Naive thymus-derived CD4-positive, alpha-beta T cell (primary cell): Measurements from ENCODE around the gene GRAMD1B. TPM values are rescaled to one million over a fixed set of nuclear protein-coding genes. Genes with fewer than 3 reads are reported as not detected.

Source experiments
- ATAC-seq: fragments of 150-1000 bp; cut with Tn5 transposase; 2 replicates; pipeline ENCODE4 v1.10.0; 2021; ENCODE audit warnings: mild to moderate bottlenecking, moderate library complexity
- CTCF ChIA-PET: fragments of 350-600 bp; sonication (Branson Sonifier 250); formaldehyde crosslinking; loops from one replicate; lab custom pipeline; 2021; ENCODE audit warnings: antibody characterized with exemption; lab: Charles Lee
- POLR2A ChIA-PET: fragments of 350-600 bp; sonication (Branson Sonifier 250); formaldehyde crosslinking; loops from one replicate; lab custom pipeline; 2021; ENCODE audit warnings: antibody characterized with exemption, inconsistent platforms; lab: Charles Lee
- DNase-seq, 9 donors: peaks; one replicate each; pipeline versions ENCODE4 v3.0.0 to v3.0.0-alpha.2; 2020 to 2022; ENCODE audit warnings: mixed read lengths in 1 of 9
- H3K27ac ChIP-seq: one replicate; pipeline ENCODE4 v1.7.0; 2013; ENCODE audit warnings: mild to moderate bottlenecking, low read depth, low read length, moderate library complexity
- H3K27me3 ChIP-seq, 2 donors: one replicate each; pipeline ENCODE4 v1.7.0; 2013; ENCODE audit warnings: low read length in 2 of 2, mild to moderate bottlenecking in 2 of 2, moderate library complexity in 2 of 2; ENCODE audit not compliant: control insufficient read depth in 2 of 2, insufficient read depth in 2 of 2
- H3K36me3 ChIP-seq, 3 experiments: 1 replicate in 2 of 3; 2 replicates in 1 of 3; pipeline ENCODE4 v1.7.0; 2013; ENCODE audit warnings: low read length in 3 of 3, mild to moderate bottlenecking in 3 of 3, moderate library complexity in 1 of 3; ENCODE audit not compliant: insufficient read depth in 3 of 3, control insufficient read depth in 2 of 3
- H3K4me1 ChIP-seq, 2 donors: one replicate each; pipeline ENCODE4 v1.7.0; 2013; ENCODE audit warnings: low read length in 2 of 2, mild to moderate bottlenecking in 2 of 2, moderate library complexity in 1 of 2; ENCODE audit not compliant: control insufficient read depth in 2 of 2, insufficient read depth in 2 of 2
- H3K4me3 ChIP-seq: 2 replicates; pipeline ENCODE4 v1.7.0; 2013; ENCODE audit warnings: mild to moderate bottlenecking, low read length
- H3K9me3 ChIP-seq, 3 experiments: 1 replicate in 2 of 3; 2 replicates in 1 of 3; pipeline ENCODE4 v1.7.0; 2013; ENCODE audit warnings: low read length in 3 of 3; ENCODE audit not compliant: control insufficient read depth in 2 of 3
- H3K27ac Mint-ChIP-seq, 9 donors: one replicate each; pipeline ENCODE4 v1.8.0; 2020 to 2022; ENCODE audit warnings: mixed read lengths in 9 of 9, mild to moderate bottlenecking in 8 of 9, moderate library complexity in 5 of 9, inconsistent platforms in 2 of 9
- H3K27me3 Mint-ChIP-seq, 5 donors: one replicate each; pipeline ENCODE4 v1.8.0; 2021 to 2022; ENCODE audit warnings: mixed read lengths in 5 of 5, mild to moderate bottlenecking in 1 of 5
- H3K36me3 Mint-ChIP-seq, 5 donors: one replicate each; pipeline ENCODE4 v1.8.0; 2020 to 2022; ENCODE audit warnings: mixed read lengths in 5 of 5, mild to moderate bottlenecking in 3 of 5, inconsistent platforms in 1 of 5
- H3K4me1 Mint-ChIP-seq, 7 donors: one replicate each; pipeline ENCODE4 v1.8.0; 2020 to 2022; ENCODE audit warnings: mixed read lengths in 7 of 7, mild to moderate bottlenecking in 3 of 7, inconsistent platforms in 1 of 7
- H3K4me3 Mint-ChIP-seq, 10 donors: one replicate each; pipeline ENCODE4 v1.8.0; 2020 to 2022; ENCODE audit warnings: mild to moderate bottlenecking in 10 of 10, mixed read lengths in 10 of 10, moderate library complexity in 6 of 10, inconsistent platforms in 2 of 10
- H3K9me3 Mint-ChIP-seq, 11 donors: one replicate each; pipeline ENCODE4 v1.8.0; 2020 to 2022; ENCODE audit warnings: mixed read lengths in 11 of 11, mild to moderate bottlenecking in 4 of 11, inconsistent platforms in 1 of 11, moderate library complexity in 1 of 11
- intact Hi-C, 2 donors: fragments of 100-400 bp; cut with micrococcal nuclease; formaldehyde crosslinking; loops; one replicate each; pipeline ENCODE4 v1.15.1; 2023
- polyA plus RNA-seq, 2 donors: library from polyadenylated mRNA; unstranded; fragments of 300-500 nt; fragmentation: Illumina TruSeq; gene quantifications; one replicate each; pipeline ENCODE4 v1.2.3, GENCODE V29; 2021
- total RNA-seq, 6 experiments: library from RNA in 5 of 6; stranded (reverse) in 5 of 6; gene quantifications; 1 replicate in 5 of 6; 2 replicates in 1 of 6; pipeline ENCODE4 v1.2.3 and lab custom pipeline; 2021 to 2026

GRAMD1B gene
- total and polyA plus RNA-seq, 7 experiments from 2014 or later, result 1.7 to 88.9 (median 10.0) TPM

DNA sequence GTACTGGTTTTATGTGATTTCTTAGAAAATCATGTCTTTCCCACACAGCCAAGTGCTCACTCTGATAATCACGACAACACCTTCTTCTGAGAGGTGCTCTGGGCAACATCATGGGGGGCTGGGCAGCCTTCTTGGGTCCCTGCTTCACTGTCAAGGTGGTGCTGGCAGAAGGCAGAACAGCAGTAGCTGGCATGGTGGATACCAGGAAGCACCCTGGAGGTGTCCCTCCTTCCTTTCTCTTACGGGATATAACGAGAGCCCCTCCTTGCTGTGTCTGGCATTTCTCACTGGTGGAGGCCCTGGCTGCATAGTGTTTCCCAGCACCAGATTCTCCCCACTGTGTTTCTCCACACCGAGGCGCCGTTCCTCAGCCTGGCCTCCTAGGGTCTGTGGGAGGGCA, 163.5 kb downstream of the GRAMD1B start:
- no peaks in the 10 kb centered on the region for H3K36me3 ChIP-seq
- CTCF ChIA-PET, result no interaction called here
- no peak overlapping the region for H3K4me3 ChIP-seq

DNA sequence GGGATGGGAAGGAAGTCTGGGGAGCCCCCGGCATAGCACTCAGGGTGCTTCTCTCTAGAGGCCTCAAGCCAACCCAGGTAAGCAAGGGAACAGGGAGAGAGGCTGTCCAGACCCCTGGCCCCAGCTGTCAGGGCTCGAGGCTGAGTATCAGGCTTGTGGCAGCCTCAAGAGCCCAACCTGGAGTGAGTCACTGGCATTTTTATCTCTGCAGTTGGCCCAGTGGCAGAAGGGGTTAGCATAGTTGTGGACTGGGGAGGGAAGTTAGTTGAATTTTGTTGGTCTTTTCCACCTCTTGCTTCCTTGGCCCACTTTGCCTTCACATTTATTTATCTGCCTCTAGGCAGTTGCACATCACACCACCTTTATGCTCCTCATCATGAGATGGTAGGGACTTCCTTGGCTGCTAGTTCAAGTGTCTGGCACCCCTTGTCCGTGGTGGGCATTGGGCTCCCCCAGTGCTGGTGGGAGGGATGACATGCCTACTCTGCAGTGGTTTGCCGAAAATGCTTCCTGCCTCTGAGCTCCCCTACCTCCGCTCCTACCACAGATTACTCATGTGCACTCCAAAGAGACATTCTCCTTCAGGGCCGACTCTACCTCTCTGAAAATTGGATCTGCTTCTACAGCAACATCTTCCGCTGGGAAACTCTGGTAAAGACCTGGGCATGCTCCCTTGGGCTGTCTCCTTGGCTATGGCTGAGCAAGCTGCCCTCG, 164.3 kb downstream of the GRAMD1B start:
- intact Hi-C loops, result no loop called here
- ATAC-seq (no peak), DNase-seq (no peak)
- H3K27me3 Mint-ChIP-seq, result no peaks in the 10 kb centered on the region
- Histone ChIP-seq H3K27me3 (no peaks in the 10 kb centered on the region), H3K36me3 (no peaks in the 10 kb centered on the region), H3K9me3 (no peaks in the 10 kb centered on the region), H3K27ac (no peak overlapping the region), H3K4me3 (no peak overlapping the region), H3K4me1 (no peaks in the 10 kb centered on the region)
- H3K9me3 Mint-ChIP-seq, result no peaks in the 10 kb centered on the region
- CTCF ChIA-PET, result no interaction called here
- H3K4me3 Mint-ChIP-seq, result no peak overlapping the region
- H3K4me1 Mint-ChIP-seq, result no peaks in the 10 kb centered on the region
- no peak overlapping the region for H3K27ac Mint-ChIP-seq
- peaks cover 0 to 28% (median 17%) of the 10 kb centered on the region in 5 donors for H3K36me3 Mint-ChIP-seq
- POLR2A ChIA-PET, result no interaction called here

More for the DNA sequence above, 163.5 kb downstream of the GRAMD1B start:
- Mint-ChIP-seq H3K36me3 (peaks cover 0 to 25% (median 14%) of the 10 kb centered on the region in 5 donors), H3K27ac (no peak overlapping the region), H3K27me3 (no peaks in the 10 kb centered on the region), H3K4me1 (no peaks in the 10 kb centered on the region), H3K4me3 (no peak overlapping the region), H3K9me3 (no peaks in the 10 kb centered on the region)
- no peak for DNase-seq
- Histone ChIP-seq H3K27ac (no peak overlapping the region), H3K4me1 (no peaks in the 10 kb centered on the region), H3K9me3 (no peaks in the 10 kb centered on the region), H3K27me3 (no peaks in the 10 kb centered on the region)
- intact Hi-C loops, result no loop called here
- no peak for ATAC-seq
- POLR2A ChIA-PET, result no interaction called here

DNA sequence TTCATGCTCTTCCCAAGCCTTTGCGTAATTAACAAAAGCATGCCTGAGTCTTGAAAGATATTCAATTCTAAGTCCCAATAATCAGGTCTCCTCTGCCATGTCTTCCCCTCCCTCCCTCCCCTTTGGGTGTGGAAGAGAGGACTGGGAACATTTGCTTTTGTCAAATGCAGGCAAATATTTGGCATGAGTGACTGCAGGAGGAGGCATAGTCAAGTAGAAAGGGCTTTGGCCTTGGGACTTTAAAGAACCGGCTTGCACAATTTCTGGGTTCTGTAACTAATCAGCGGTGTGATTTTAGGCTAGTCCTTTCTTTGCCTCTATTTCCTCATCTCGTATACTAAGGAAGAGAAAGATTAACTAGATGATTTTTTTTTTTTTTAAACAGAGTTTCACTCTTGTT, 164.9 kb downstream of the GRAMD1B start:
- POLR2A ChIA-PET, result no interaction called here
- H3K4me1 Mint-ChIP-seq, result no peaks in the 10 kb centered on the region

DNA sequence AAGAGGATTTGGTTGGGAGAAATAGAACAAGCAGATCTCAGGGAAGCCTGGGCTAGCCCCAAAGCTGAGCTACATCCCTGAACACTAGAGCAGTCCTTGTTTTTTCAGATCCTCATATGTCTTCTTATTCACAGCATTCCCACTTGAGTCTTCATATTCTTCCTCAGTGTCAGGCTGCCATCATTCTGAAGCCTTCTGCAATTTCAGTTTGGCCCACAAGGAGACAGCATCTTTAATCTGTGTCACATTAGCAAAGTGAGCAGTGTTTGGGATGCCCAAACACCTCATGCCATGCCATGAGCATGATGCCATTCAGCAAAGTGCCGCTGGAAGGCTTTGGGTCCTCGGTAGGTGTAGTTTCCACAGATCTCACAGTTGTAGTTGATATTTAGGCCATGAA, 167.8 kb downstream of the GRAMD1B start:
- no peaks in the 10 kb centered on the region for H3K9me3 ChIP-seq
- ATAC-seq, result no peak
- H3K4me1 Mint-ChIP-seq, result peaks cover 0 to 1% (median 0%) of the 10 kb centered on the region in 7 donors
- peaks cover 0 to 38% (median 16%) of the 10 kb centered on the region in 5 donors for H3K36me3 Mint-ChIP-seq
- H3K9me3 Mint-ChIP-seq, result no peaks in the 10 kb centered on the region
- no peak overlapping the region for H3K27ac Mint-ChIP-seq
- no peaks in the 10 kb centered on the region for H3K27me3 ChIP-seq
- no peak overlapping the region for H3K27ac ChIP-seq
- no peaks in the 10 kb centered on the region for H3K27me3 Mint-ChIP-seq
- intact Hi-C loops, result no loop called here
- H3K4me3 Mint-ChIP-seq, result no peak overlapping the region
- DNase-seq, result no peak
- no peaks in the 10 kb centered on the region for H3K36me3 ChIP-seq
- no peak overlapping the region for H3K4me3 ChIP-seq
- ChIA-PET CTCF (no interaction called here), POLR2A (no interaction called here)
- no peaks in the 10 kb centered on the region for H3K4me1 ChIP-seq

More for the DNA sequence above, 164.9 kb downstream of the GRAMD1B start:
- no peak overlapping the region for H3K4me3 ChIP-seq
- no peak for DNase-seq
- H3K9me3 Mint-ChIP-seq, result no peaks in the 10 kb centered on the region
- no peak overlapping the region for H3K27ac Mint-ChIP-seq
- CTCF ChIA-PET, result interaction anchor here (1.0 kb wide), 1 partner anchor 15 kb away, joined by 3 read pairs; no protein-coding TSS in a partner anchor
- no peak for ATAC-seq
- H3K36me3 Mint-ChIP-seq, result peaks cover 0 to 32% (median 17%) of the 10 kb centered on the region in 5 donors
- no peaks in the 10 kb centered on the region for H3K4me1 ChIP-seq
- H3K36me3 ChIP-seq, result no peaks in the 10 kb centered on the region
- no peaks in the 10 kb centered on the region for H3K27me3 ChIP-seq
- H3K27me3 Mint-ChIP-seq, result no peaks in the 10 kb centered on the region
- no peak overlapping the region for H3K27ac ChIP-seq
- H3K4me3 Mint-ChIP-seq, result no peak overlapping the region
- intact Hi-C loops, result no loop called here
- H3K9me3 ChIP-seq, result no peaks in the 10 kb centered on the region

DNA sequence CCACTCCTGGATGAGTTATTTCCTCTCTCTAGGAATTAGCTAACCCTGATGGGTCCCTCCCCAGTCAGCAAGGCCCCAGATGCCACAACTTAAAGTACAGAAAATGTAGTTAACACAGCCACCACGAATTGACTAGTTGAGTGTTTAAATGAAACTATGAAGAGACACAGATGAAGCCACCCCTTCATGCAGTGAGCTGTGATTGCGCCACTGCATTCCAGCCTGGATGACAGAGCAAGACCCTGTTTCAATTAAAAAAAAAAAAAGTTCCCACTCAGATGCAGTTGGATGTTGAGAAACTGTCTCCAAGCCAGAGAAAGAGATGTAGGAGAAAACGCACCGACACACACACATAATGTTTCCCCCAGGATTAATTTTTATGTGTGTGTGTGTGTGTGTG, 171.1 kb downstream of the GRAMD1B start:
- no peak for ATAC-seq
- peaks cover 10 to 48% (median 15%) of the 10 kb centered on the region in 5 donors for H3K36me3 Mint-ChIP-seq
- no peaks in the 10 kb centered on the region for H3K36me3 ChIP-seq
- intact Hi-C loops, result no loop called here
- H3K4me1 Mint-ChIP-seq, result peaks cover 0 to 1% (median 0%) of the 10 kb centered on the region in 7 donors
- H3K27ac ChIP-seq, result no peak overlapping the region
- ChIA-PET POLR2A (no interaction called here), CTCF (no interaction called here)
- DNase-seq, result no peak
- no peaks in the 10 kb centered on the region for H3K9me3 Mint-ChIP-seq
- H3K27me3 Mint-ChIP-seq, result no peaks in the 10 kb centered on the region
- H3K27me3 ChIP-seq, result no peaks in the 10 kb centered on the region
- no peak overlapping the region for H3K4me3 Mint-ChIP-seq
- no peaks in the 10 kb centered on the region for H3K9me3 ChIP-seq
- no peaks in the 10 kb centered on the region for H3K4me1 ChIP-seq
- H3K4me3 ChIP-seq, result no peak overlapping the region
- no peak overlapping the region for H3K27ac Mint-ChIP-seq

DNA sequence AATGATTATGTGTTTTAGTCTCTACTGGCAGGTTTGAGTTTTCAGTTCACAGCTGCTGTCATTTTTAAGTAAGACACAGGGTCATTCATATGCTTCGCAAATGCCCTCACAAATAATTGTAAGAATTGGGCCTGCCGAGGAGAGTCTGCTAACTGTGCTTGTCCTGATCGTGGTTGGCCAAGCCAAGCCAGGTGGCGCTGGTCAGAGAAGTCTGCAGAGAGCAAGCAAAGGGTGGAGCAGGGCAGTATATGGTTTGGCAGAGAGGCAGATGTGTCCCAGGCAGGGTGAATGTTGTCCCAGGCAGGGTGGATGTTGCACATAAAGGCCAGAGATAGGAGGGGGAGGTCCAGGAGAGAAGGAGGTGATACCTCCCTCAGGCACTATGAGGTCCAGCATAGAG, 171.7 kb downstream of the GRAMD1B start:
- ATAC-seq (no peak), DNase-seq (no peak)
- H3K27me3 Mint-ChIP-seq, result no peaks in the 10 kb centered on the region
- H3K4me3 Mint-ChIP-seq, result no peak overlapping the region
- peaks cover 0 to 1% (median 0%) of the 10 kb centered on the region in 7 donors for H3K4me1 Mint-ChIP-seq
- POLR2A ChIA-PET, result no interaction called here
- H3K27ac ChIP-seq, result no peak overlapping the region
- H3K27ac Mint-ChIP-seq, result no peak overlapping the region
- CTCF ChIA-PET, result no interaction called here
- H3K36me3 Mint-ChIP-seq, result peaks cover 10 to 50% (median 17%) of the 10 kb centered on the region in 5 donors
- H3K4me3 ChIP-seq, result no peak overlapping the region
- no peaks in the 10 kb centered on the region for H3K9me3 ChIP-seq
- no peaks in the 10 kb centered on the region for H3K36me3 ChIP-seq
- H3K4me1 ChIP-seq, result no peaks in the 10 kb centered on the region
- H3K27me3 ChIP-seq, result no peaks in the 10 kb centered on the region
- intact Hi-C loops, result no loop called here
- H3K9me3 Mint-ChIP-seq, result no peaks in the 10 kb centered on the region

DNA sequence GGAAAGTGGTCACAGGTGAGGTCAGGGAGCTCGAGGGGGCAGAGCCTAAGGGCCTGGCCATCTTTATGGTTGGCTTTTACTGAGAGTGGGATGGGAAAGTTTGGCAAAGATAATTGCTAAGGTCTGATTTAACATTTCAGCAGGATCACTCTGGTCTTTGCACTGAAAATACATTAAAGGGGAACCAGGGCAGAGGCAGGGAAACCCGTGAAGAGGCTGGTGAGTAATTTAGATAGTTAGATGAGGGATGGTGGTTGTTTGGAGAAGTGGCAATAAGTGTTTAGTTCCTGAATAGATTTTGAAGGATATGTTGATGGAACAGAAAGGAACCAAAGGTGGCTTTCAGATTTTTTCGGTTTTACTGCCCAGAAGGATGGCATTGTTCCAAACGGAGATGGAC, 173.6 kb downstream of the GRAMD1B start:
- H3K36me3 Mint-ChIP-seq, result peaks cover 9 to 59% (median 20%) of the 10 kb centered on the region in 5 donors
- Histone ChIP-seq H3K4me3 (no peak overlapping the region), H3K36me3 (no peaks in the 10 kb centered on the region), H3K9me3 (no peaks in the 10 kb centered on the region), H3K4me1 (no peaks in the 10 kb centered on the region), H3K27me3 (no peaks in the 10 kb centered on the region), H3K27ac (no peak overlapping the region)
- H3K4me3 Mint-ChIP-seq, result no peak overlapping the region
- DNase-seq (no peak), ATAC-seq (no peak)
- no peaks in the 10 kb centered on the region for H3K9me3 Mint-ChIP-seq
- CTCF ChIA-PET, result no interaction called here
- peaks cover 0 to 1% (median 0%) of the 10 kb centered on the region in 7 donors for H3K4me1 Mint-ChIP-seq
- H3K27ac Mint-ChIP-seq, result no peak overlapping the region
- H3K27me3 Mint-ChIP-seq, result no peaks in the 10 kb centered on the region
- intact Hi-C loops, result no loop called here
- POLR2A ChIA-PET, result no interaction called here
